Left ventricle myocardium inferior (tissue), 1 donor: ENCODE results near the gene NR1H3. TPM values are rescaled to one million over a fixed set of nuclear protein-coding genes. Genes with fewer than 3 reads are reported as not detected.

Experiments
- DNase-seq: peaks from one replicate; pipeline ENCODE4 v3.0.0-alpha.2; 2020
- H3K27ac ChIP-seq: fragments of 200-600 bp; replicated peaks from 2 replicates; pipeline ENCODE4 v1.8.0; 2021
- H3K27me3 ChIP-seq: fragments of 200-600 bp; 2 replicates; pipeline ENCODE4 v1.8.0; 2021; ENCODE audit warnings: low read depth
- H3K36me3 ChIP-seq: fragments of 200-600 bp; 2 replicates; pipeline ENCODE4 v1.8.0; 2021
- H3K4me1 ChIP-seq: fragments of 200-600 bp; 2 replicates; pipeline ENCODE4 v1.8.0; 2021
- H3K4me3 ChIP-seq: fragments of 200-600 bp; 2 replicates; pipeline ENCODE4 v1.8.0; 2021; ENCODE audit warnings: mild to moderate bottlenecking, moderate library complexity
- H3K9me3 ChIP-seq: fragments of 200-600 bp; replicated peaks from 2 replicates; pipeline ENCODE4 v1.8.0; 2021
- intact Hi-C: fragments of 100-400 bp; cut with micrococcal nuclease; formaldehyde crosslinking; loops from one replicate; pipeline ENCODE4 v1.11.0; 2022
- total RNA-seq: library from RNA; stranded (reverse); fragmentation: NEBNext Ultra II Directional; extraction: Animal tissue kit (Norgen Biotek cat#: 25700); gene quantifications from one replicate; pipeline ENCODE4 v1.2.1, GENCODE V29; 2021
- TF ChIP-seq, protein P1 (sequence below): fragments of 200-600 bp; IDR thresholded peaks from 2 replicates; pipeline ENCODE4 v1.8.0; 2021; ENCODE audit warnings: antibody characterized with exemption, mild to moderate bottlenecking, borderline replicate concordance
- donor health status: DM: no; HTN: yes; CAD: no; lungs with severe emphysema.

The NR1H3 gene
- total RNA-seq, 1 donor from 2014 or later, result 11.7 TPM

GRCh38 chr11:47270331-47271271 lies 12.8 kb downstream of the NR1H3 start:
- TF ChIP-seq, protein P1, sequence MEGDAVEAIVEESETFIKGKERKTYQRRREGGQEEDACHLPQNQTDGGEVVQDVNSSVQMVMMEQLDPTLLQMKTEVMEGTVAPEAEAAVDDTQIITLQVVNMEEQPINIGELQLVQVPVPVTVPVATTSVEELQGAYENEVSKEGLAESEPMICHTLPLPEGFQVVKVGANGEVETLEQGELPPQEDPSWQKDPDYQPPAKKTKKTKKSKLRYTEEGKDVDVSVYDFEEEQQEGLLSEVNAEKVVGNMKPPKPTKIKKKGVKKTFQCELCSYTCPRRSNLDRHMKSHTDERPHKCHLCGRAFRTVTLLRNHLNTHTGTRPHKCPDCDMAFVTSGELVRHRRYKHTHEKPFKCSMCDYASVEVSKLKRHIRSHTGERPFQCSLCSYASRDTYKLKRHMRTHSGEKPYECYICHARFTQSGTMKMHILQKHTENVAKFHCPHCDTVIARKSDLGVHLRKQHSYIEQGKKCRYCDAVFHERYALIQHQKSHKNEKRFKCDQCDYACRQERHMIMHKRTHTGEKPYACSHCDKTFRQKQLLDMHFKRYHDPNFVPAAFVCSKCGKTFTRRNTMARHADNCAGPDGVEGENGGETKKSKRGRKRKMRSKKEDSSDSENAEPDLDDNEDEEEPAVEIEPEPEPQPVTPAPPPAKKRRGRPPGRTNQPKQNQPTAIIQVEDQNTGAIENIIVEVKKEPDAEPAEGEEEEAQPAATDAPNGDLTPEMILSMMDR, result no peak
- DNase-seq, result no peak
- H3K4me3 ChIP-seq, result peak overlapping the region; percentile 83
- H3K9me3 ChIP-seq, result no peaks in the 10 kb centered on the region
- peak overlapping the region; percentile 98 for H3K27ac ChIP-seq
- peaks cover 60% of the 10 kb centered on the region for H3K4me1 ChIP-seq
- no peaks in the 10 kb centered on the region for H3K27me3 ChIP-seq
- H3K36me3 ChIP-seq, result peaks cover 15% of the 10 kb centered on the region
- intact Hi-C loops, result no loop called here

- H3K27me3 ChIP-seq, result no peaks in the 10 kb centered on the region
- peaks cover 60% of the 10 kb centered on the region for H3K4me1 ChIP-seq
- TF ChIP-seq, protein P1, result no peak
- peak overlapping the region; percentile 98 for H3K27ac ChIP-seq
- H3K36me3 ChIP-seq, result peaks cover 22% of the 10 kb centered on the region
- no peaks in the 10 kb centered on the region for H3K9me3 ChIP-seq
- H3K4me3 ChIP-seq, result peak overlapping the region; percentile 83
- DNase-seq, result no peak
- intact Hi-C loops, result no loop called here
These were observed 13.5 kb downstream of the NR1H3 start for GRCh38 chr11:47271328-47271727.

GRCh38 chr11:47271961-47272661 lies 14.3 kb downstream of the NR1H3 start:
- intact Hi-C loops, result no loop called here
- peak overlapping the region; percentile 98 for H3K27ac ChIP-seq
- peak; percentile 50 for DNase-seq
- no peaks in the 10 kb centered on the region for H3K27me3 ChIP-seq
- peak overlapping the region; percentile 83 for H3K4me3 ChIP-seq
- peaks cover 30% of the 10 kb centered on the region for H3K36me3 ChIP-seq
- peaks cover 63% of the 10 kb centered on the region for H3K4me1 ChIP-seq
- TF ChIP-seq, protein P1, result no peak
- H3K9me3 ChIP-seq, result no peaks in the 10 kb centered on the region

DNA sequence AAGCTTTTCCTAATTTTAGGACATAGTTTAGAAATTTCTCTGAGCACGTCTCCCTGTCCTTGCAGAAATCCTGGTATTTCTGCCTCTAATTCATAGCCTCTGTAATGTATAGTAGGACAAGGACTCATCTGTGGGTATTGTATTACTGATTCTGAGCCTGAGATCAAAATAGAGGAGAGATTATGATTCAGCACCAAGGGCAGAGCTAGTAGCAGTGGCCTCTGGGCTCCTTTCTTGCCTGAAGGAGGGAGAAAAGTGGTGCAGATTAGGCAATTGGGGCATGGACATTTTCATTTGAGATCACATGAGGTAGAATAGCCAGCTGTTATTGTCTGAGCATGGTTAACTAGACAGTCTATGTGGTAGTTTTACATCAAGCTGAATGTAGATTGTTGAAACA lies 14.9 kb downstream of the NR1H3 start:
- peaks cover 66% of the 10 kb centered on the region for H3K4me1 ChIP-seq
- peaks cover 36% of the 10 kb centered on the region for H3K36me3 ChIP-seq
- intact Hi-C loops, result no loop called here
- no peaks in the 10 kb centered on the region for H3K27me3 ChIP-seq
- DNase-seq, result no peak
- H3K9me3 ChIP-seq, result no peaks in the 10 kb centered on the region
- TF ChIP-seq, protein P1, result no peak
- peak overlapping the region; percentile 83 for H3K4me3 ChIP-seq
- peak overlapping the region; percentile 98 for H3K27ac ChIP-seq

DNA sequence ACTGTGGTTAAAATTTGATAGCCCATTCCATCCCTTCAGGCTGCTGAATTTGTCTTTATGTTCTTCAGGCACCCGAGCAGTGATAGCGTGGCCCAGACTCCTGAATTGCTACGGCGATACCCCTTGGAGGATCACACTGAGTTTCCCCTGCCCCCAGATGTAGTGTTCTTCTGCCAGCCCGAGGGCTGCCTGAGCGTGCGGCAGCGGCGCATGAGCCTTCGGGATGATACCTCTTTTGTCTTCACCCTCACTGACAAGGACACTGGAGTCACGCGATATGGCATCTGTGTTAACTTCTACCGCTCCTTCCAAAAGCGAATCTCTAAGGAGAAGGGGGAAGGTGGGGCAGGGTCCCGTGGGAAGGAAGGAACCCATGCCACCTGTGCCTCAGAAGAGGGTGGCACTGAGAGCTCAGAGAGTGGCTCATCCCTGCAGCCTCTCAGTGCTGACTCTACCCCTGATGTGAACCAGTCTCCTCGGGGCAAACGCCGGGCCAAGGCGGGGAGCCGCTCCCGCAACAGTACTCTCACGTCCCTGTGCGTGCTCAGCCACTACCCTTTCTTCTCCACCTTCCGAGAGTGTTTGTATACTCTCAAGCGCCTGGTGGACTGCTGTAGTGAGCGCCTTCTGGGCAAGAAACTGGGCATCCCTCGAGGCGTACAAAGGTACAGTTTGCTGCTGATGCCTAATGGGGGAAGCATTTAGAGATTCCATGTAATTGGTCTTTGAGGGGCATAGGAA lies 16.9 kb downstream of the NR1H3 start:
- Histone ChIP-seq H3K27ac (no peak overlapping the region), H3K36me3 (peaks cover 55% of the 10 kb centered on the region), H3K9me3 (no peaks in the 10 kb centered on the region), H3K4me3 (no peak overlapping the region), H3K4me1 (peaks cover 64% of the 10 kb centered on the region), H3K27me3 (no peaks in the 10 kb centered on the region)
- intact Hi-C loops, result no loop called here
- DNase-seq, result no peak
- TF ChIP-seq, protein P1, result no peak
